ENCODE measurements around the gene OR8A1.
A peak's percentile ranks its signal among the peaks of the same experiment; 100 is the strongest.
"Not testable (repeated sequence)": the region's sequence is repeated elsewhere in the genome, so short reads cannot be mapped to it uniquely, and the experiment has no call there.

Gene OR8A1

DNA sequence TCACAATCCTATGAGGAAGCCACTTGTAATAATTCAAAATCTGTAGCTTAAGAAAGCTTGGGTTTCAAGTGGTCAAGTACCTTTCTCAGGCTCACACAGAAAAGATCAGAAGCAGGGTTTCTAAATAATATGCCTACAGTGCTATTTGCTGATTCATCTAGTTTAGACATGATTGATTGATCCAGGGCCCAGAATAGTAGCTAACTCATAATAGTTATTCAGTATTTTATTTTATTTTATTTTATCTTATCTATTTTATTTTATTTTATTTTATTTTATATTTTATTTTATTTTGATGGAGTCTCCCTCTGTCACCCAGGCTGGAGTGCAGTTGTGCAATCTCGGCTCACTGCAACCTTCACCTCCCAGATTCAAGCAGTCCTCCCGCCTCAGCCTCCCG, 25.5 kb downstream of the OR8A1 start:
- DNase-seq, result no peak

DNA sequence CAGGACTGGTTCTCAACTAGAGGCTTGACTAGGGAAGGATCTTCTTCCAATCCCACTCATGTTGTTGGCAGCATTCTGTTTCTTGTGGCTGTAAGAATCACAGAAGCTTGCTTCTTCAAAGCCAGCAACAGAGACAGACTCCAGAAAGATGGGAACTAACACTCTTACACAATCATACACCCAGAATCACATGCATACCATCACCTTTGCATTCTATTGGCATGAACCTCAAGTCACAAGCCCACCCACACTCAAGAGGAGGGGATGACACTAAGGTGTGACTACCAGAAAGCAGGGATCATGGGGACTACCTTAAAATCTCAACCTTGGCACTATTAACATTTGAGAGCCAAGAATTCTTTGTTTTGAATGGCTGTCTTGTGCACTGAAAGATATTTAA, 27.8 kb downstream of the OR8A1 start:
- peak; percentile 8 to 52 (median 30) for DNase-seq

DNA sequence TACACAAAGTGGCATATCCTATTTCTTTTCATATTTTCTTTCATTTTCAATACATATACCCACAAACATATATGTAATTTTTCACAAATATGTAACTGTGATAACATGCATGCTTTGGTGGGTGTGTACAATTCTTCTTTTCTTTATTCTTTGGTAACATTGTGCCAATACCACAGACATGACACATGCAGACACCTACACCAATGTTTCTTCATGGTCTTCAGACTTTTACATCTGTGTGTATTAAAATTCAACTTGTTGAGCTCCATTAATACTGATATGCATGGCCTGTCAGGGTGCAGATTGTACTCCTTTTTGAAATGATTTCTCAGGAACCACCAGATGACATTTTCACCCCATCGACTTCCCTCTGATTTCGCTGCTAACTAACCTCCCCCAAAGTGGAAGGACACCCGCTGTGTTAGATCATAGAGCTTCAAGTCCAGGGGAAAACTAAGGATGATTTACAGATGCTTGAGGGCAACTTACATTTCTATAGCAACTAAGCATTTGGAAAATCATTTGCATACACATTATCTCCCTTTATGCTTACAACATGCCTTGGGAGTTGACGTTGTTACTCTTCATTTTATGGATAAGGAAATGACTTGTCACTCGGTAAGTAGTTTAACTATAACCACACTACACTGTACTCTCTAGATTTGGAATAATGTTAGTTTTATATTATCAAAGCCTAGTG, 31.0 kb downstream of the OR8A1 start:
- no peak for DNase-seq

DNA sequence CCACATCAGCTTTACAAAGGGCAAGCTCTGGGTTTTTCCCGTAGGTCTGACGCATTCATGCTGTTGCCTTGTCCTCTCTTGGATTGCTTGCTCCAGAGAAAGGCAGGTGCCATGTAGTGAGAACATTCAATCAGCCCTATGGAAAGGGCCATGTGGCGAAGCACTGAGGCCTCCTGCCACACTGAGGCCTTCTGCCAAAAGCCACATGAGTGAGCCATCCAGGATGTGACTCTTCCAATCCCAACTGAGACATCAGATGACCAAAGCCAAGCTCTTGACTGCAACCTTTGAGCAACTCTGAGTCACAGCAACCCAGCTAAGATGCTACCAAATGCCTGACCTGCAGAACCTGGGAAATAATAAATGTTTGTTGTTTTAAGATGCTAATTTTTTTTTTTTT, 32.4 kb downstream of the OR8A1 start:
- peak; percentile 6 to 57 (median 42) for DNase-seq

DNA sequence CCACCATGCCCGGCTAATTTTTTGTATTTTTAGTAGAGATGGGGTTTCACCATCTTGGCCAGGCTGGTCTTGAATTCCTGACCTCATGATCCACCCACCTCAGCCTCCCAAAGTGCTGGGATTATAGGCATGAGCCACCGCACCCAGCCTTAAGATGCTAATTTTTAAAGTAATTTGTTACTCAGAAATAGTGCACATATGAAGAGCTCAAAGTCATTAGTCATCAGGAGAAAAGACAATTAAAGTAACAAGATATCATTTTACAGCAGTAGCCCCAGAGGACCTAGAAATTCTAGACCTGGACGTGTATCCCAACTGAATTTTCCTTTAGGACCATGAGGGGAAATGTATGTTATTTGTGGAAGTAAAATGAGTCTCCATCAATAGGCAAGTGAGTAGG, 32.9 kb downstream of the OR8A1 start:
- DNase-seq, result not testable (repeated sequence)

DNA sequence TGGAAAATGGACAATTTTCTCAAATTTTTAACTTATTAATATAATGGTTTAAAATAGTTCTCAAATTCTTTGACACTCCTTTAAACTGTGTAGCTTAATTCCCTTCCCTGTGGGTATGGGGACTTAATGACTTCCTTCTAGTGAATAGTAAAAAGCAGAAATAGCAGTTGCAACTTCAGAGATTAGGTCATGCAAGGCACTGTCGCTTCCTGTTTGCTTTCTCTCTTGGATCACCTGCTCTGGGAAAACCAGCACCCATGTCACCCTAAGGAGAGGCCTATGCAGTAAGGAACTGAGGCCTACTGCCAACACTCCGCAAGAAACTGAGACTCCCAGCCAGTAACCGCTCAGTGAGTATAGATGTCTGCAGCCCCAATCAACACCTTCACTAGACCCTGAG, 35.9 kb downstream of the OR8A1 start:
- DNase-seq, result peak; percentile 79 to 93 (median 89)

DNA sequence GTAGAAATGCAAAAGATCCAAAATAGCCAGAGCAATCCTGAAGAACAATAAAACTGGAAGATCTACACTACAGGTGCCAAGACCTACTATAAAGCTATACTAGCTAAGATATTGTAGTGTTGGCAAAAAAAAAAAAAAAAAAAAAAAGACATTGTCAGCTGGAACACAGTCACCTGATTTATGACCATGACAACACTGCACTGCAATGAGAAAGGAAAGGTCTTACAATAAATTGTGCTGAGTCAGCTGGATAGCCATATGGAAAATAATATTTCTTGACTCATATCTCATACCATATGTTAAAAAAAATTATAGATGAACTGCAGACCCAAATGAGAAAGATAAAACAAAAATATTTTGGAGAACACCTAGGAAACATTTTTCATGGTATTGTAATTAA, 38.4 kb downstream of the OR8A1 start:
- peak in 3 of 4 experiments; percentile 15 to 63 (median 52) for DNase-seq

DNA sequence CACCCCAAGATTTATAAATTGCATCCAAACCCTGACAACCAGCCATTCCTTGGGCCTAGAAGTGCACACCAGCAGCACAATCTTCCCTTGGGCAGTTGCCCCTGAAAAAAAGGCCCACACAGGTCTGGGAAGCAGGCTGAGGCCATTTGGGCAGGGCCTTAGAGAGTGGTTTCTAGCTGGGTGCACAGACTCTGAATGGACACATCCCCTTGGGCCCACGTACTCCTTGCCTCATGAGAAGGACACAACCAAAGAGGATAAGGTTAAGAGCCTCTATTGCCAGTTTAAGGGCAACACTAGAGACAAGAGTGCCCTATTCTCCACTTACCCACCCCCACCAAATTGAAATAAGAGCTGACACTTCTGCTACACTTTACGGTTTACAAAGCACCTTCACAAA, 40.5 kb downstream of the OR8A1 start:
- no peak for DNase-seq

DNA sequence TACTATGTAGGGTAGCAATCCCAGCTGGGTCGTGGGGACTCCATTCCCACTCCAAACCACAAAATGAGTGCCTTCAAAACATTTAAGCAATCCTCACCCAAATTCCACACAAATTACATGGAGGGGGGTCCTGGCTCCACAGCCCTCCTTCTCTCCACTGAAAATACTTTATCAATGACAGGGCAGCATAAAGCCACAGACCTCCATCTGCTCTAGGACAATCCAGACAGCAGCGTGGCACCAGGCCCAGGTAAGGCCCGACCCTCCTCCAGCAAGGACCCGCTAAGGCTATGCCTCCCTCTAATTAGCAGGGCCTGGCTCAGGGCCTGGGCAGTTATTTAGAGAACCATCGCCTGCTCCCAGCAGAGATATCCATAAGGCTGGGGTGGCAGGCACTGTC, 41.3 kb downstream of the OR8A1 start, which contains the start of gene PANX3:
TSS of gene PANX3 (plus strand) at position 365 of the 400 bp plus-strand sequence. CDS start 129 bp downstream, outside the sequence.
- DNase-seq, result no peak

DNA sequence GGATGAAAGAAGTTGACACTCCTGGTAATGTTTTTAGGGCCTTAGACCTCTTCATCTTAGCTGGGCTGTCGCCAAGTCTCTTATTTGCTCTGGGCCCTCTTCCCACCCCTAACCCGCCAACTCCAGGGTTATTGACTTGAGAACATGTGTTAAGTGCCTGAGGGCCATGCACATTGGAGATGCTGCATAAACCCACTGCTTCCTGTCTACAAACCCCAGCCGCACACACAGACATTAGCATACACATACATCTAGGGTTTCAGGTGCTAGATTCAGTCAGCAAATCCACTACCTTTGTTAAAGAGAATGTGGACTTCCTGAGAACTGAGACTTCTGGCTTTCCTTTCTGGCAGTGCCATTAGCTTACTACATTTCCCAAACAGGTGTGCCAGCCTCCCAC, 42.2 kb downstream of the OR8A1 start:
- no peak for DNase-seq

DNA sequence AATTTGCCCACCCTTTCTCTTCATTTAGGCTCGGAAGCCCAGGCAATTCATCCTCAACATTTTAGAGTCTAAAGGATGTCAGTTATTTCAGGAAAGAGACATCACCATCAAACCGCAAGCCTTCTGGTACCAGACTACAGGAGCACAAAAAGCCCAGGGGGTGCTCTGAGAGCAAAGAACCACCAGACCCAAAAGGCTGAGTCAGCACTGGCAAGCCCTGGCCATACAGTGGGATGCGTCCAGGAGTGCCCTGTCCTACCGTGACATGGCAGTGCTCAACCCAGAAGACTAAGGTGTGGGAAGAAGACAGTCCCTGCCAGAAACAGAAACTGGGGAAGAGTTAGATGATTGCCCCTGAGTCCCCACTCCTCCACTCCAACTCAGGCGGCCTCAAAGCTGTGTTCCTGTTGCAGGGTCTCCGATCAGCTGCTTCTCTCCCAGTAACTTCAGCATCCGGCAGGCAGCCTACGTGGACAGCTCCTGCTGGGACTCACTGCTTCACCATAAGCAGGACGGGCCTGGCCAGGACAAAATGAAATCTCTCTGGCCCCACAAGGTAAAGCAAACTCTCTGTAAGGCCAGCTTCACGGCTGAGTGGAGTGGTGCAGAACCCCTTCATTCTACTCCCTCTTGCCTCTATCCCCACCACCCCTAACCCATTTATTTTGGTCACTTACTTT, 42.9 kb downstream of the OR8A1 start:
- DNase-seq, result no peak

DNA sequence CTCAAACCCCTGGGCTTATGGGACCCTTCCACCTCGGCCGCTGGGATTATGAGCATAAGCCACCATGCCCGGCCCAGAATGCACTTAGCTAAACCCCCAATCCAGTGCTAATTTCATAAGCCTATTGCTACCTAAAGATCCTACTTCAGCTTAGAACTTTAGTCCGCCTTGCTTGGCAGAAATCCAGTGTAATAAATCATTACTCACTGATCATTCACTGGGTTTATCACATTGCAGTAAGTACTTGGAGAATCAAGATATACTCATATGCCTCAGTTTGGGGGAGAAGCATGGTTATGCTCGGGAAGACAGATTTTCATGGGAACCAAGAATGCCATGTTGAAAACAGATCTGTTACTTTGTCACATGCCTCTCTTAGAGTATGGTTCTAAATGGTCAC, 49.1 kb downstream of the OR8A1 start:
- no peak for DNase-seq

All from suppressor macrophage (primary cell).